ENCODE data around the gene RAB30.

The RAB30 gene

DNA sequence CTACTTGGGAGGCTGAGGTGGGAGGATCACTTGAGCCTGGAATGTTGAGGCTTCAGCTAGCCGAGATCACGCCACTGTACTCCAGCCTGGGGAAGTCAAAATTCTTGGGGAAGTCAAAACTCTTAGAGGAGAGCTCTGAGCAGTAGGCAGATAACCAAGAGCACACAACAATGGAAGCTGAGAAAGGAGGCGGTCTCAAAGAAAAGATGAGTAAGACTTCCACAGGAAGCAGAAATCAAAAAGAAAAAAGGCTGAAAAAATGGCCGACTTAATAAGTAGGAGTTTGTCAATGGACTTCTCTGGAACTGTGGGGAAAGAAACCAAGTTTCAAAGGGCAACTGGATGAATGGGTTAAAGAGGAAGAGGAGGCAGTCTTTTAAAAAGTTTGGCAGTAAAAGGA lies 32.1 kb downstream of the RAB30 start:
- peak; percentile 36 for DNase-seq (ENCODE audit: low spot score)

DNA sequence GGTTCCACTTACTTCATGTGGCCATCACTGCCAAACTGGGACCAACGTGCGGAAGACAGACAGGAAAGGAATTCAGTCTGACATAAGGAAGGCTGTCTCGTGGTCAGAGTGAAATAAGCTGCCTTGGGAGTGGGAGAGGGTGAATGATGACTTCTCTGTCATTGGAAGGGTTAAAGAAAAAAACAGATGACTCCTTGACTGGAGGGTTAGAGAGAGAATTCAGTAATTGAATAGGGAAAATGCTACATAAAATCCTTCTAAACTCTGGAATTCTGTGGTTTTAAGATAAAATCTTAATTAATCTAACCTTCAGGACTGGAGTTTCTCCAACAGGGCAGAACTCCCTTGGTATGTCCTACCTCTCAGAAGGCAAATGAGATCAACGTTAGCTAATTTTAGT lies 33.8 kb downstream of the RAB30 start:
- DNase-seq (ENCODE audit: low spot score) = no peak

DNA sequence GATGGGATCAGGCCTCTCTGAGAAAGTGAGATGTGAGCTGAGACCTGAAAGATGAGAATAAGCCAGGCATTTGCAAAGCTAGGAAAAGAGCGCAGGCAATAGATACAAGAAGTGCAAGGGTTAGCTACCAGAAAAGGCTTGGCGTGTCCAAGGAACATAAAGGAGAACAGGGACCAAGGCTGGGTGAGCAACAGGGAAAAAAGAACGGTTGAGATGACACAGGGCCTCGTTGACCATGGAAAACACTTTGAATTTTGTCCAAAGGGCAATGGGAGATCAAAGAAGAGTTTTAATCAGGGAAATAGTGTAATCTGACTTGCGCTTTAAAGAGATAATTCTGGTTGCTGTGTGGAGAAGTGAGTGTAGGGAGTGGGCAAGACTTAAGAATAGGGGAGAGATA lies 35.0 kb downstream of the RAB30 start:
- DNase-seq (ENCODE audit: low spot score) = no peak

DNA sequence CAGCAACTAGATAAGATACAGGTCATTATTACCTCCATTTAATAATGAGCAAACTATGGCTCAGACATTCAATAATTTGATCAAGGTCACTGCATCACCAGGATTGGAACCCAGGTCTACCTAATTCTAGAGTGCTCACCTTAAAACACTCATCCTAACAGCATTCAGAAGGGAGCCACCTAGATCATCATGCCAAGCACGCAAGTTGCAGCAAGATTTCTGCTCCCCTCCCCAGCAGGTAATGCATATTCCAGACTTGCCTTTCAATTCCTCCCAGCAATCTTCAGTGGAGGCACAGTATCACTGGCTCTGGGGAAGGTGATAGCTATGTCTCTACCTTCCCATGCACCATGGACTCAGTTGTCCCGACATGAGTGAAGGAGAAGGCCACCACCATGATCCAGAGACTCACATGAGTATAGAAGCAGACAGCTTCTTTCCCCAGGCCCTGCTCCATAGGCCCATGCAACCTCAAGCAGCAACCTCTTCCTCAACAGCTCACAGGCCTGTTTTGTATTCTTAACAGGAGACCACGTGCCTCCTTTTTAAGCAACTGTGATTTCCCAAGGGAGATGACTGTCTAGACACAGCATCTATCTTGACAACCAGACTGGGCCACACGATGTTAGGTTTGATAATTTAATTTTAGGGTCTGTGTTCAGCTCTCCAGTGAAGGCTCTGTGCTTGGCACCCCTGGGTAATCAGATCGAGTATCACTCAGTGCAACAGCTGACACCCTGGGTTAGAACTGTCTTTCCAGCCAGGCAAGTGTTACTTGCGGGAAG lies 36.4 kb downstream of the RAB30 start:
- DNase-seq (ENCODE audit: low spot score) = no peak

DNA sequence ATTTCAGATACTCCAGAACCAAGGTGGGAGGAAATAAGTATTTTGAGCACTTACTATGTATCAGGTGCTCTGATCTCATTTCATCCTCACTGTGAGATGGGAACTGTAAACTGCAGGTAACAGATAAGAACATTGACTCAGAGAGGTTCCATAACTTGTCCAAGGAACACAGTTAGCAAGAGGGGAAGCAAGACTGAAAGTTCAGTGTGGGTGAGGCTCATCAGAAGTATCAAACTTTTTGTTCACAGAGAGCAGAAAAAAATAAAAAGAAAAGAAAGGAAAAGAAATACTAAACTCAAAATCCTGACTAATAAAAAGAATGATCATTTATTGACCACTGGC lies 37.1 kb downstream of the RAB30 start:
- no peak for DNase-seq (ENCODE audit: low spot score)

DNA sequence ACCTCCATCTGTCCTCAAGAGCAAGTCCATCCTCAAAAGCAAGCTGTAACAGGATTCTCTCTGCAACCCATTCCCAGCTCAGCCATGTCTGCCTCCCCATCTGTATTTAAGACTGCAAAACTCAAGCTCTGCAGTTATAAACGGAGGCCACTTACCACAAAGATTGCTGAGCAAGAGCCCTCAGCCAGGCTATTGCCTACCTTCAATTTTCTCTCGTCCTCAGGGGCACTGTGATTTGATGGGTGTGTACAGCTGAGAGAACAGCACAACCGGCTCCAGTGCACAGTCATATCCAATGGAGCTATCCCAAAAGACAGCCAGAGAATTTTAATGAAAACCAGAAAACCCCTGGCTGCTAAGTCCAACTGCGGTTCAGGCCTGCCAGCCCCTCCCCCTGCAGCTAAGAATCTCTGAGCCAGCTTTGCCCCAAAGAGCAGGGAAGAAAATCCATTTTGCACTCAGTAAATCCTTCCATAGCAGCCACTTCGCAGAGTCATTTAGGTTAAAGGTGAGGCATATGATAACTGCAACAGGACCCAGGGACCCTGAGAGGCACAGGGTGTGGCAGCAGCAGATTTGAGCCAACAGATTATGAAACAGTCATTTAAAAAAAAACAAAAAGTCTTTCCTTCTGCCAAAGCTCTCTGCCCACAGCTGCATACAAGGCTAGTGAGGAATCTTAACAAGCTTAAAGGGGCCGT lies 37.6 kb downstream of the RAB30 start:
- DNase-seq (ENCODE audit: low spot score) = no peak

DNA sequence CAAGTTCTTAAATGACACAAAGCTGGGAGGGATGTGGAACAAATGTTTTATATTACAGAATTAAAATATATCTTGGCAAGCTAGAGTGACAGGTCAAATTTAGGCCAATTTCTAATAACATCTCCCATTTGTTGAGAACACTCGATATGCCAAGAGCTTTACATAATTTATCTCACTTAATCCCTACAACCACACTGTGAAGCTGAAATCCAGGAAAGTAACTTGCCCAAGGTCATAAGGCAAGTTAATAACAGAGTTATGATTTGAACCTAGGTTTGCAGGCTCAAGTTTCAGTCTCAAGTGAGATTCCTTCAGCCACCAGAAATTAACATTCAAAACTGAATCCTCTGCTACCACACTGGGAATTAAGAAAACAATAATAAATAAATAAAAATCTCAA lies 38.3 kb downstream of the RAB30 start:
- no peak for DNase-seq (ENCODE audit: low spot score)

DNA sequence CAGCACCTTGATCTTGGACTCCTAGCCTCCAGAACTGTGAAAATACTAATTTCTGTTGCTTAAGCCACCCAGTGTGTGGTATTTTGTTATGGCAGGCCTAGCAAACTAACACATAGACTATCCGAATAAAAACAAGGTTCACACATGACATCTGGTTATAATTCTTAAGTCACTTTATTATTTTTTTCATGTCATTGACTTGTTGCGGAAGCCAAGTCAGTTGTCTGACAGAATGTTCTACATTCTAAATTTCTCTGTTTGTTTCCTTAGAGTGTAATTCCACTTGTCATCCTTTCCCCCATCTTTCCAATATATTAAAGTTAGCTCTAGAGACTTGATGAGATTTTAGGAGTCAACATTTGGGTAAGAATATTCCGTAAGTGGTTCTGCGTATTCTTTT lies 40.6 kb downstream of the RAB30 start:
- no peak for DNase-seq (ENCODE audit: low spot score)

DNA sequence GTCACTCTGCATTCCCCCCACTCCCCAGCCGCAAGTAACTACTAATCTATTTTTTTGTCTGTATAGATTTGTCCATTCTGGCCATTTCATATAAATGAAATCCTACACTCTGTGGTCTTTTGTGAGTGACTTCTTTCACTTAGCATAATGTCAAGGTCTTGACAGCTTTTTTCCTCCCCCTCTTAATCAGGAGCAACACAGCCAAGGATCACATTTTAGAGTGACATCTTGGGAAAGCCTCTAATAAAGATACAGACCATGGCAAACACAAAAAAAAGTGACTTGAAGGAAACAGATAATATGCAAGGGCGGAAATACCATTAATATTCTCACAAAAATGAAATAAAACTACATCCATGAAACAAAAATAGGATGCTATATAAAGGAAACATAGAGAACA lies 43.9 kb downstream of the RAB30 start:
- no peak for DNase-seq (ENCODE audit: low spot score)

DNA sequence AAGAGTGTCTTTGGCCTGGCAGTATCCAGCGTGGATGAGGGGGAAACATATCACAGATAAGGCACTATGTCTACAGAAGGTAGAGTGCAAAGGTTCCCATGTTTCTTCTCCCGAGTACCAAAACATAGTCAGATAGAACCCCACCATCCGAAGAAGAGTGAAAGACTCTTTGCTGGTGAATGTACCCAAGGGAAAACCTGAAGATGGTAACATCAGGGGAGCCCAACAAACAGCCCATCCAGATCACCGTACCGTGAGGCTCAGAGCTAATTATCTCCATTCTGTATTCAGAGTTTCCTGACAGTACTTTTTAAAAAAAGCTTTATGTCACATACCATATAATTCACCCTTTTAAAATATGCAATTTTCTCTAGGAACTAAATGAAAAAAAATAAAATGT lies 44.4 kb downstream of the RAB30 start:
- no peak for DNase-seq (ENCODE audit: low spot score)

DNA sequence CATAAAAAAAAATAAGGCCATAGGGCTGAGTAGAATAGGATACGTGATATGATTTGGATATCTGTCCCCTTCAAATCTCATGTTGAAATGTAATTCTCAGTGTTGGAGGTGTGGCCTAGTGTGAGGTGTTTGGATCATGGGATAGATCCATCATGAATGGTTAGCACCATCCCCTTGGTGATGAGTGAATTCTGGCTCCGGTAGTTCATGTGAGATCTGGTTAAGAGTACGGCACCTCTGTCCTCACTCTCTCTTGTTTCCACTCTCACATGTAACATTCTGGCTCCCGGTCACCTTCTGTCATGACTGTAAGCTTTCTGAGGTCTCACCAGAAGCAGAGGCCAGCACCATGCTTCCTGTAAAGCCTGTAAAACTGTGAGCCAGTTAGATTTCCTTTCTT lies 45.5 kb downstream of the RAB30 start:
- no peak for DNase-seq (ENCODE audit: low spot score)

DNA sequence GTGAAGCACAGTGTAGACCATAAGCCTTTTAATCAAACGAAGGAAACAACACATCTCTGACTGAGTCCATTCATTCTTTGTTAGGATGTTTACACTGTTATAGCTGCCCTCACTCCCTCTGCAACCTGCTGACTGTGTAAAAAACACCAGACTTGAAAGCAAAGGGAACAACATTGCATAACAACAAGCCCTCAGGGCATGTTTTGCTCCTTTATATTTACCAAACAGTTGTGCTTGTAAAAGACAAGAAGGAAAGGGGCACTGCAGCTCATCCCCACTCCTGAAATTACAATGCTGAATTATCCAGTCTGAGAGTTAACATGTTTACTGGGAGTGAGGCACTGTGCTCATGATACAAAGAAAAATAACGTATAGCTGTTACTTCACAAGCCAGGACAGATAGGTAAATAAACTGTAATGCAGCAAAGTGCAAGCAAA lies 46.4 kb downstream of the RAB30 start:
- DNase-seq (ENCODE audit: low spot score) = no peak

DNA sequence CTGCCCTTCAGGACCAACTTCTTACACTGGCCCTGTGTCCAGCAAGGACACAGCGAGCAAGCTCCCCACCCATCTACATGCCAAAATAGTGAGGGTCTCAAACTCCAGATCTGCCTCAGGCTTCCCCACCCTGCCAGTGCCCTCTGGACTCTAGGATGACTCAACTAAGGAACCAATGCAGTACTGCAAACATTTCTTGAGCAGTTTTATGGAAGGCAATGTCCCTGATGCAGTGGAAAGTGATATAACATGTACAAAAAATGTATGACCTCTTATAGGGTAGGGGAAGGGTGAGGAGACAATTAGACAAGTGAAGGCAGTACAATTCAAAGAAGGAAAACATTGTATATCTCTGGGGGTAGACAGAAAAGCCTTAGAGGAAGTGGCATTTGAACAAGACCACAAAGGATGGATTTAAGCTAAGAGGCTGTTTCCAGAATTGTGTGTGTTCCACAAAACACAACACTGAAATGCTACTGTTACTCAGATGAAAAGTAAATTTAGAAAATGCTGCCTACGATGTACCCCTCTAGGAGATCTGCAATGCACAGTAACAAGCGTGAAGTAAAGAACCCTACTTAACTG lies 47.3 kb downstream of the RAB30 start:
- DNase-seq (ENCODE audit: low spot score) = no peak

DNA sequence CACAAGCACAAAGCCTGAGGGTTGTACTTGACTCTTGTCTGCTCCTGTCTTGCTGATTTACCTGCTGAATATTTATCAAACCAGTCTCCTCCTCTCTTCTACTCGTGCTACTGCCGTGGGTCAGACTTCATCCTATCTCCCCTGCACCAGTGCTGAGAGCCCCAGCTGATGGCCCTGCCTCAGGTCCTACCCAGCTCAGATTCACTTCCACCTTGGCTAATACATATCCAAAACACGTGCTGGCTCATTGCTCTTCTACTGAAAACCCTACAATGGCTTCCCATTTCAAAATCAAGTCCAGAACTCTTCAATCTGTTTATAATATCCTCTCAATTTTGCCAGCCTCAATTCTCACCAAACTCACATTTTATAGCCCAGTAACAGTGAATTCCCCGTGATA lies 48.3 kb downstream of the RAB30 start:
- no peak for DNase-seq (ENCODE audit: low spot score)

DNA sequence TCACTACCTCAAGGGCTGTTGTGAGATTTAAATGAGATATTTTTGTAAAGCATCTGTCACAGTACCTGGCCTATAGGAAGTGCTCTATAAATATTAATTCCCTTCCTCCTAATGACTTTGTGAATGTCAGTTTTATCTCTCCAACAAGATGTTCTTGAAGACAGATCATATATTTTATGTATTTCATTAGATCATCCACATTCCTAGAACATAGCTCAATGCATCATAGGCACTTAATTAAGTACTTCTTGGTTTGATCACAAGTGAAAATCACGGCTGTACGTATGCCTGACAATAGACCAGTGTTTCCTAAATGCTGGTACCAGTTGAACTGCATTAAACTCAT lies 49.9 kb downstream of the RAB30 start:
- no peak for DNase-seq (ENCODE audit: low spot score)

DNA sequence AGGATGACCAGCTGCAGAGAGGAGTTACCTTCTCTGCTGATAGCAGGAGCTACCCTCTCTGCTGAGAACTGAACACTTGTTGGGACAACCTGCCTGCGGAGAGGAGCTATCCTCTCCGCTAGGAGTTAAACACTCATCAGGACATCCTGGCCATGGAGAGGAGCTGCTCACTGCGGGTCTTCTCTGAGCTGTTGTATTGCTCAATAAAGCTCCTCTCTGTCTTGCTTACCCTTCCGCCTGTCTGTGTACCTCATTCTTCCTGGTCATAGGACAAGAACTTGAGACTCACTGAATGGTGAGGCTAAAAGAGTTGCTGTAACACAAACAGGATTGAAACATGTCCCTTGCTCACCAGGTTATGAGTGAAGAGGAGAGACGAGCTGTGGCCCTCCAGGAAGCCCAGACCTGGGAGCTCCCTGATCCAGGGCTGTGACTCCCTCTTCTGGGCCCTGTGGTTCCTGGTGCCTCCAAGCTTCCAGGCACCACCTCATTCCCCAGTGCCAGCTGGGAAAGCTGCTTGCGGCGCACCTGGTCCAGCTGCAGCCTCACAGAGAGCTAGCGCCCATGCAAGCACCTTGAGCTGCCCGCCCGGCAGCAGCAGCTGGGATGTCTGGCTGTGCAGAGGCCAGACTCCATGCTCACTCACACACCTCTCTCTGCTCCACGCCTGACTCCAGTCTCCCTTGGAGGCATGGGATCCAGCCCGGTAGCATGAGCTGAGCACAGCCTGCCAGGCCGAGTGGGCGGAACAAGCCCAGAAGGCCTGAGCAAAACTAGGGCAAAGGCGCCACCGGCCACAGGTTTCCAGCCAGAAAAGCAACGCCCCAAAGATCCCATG lies 50.5 kb downstream of the RAB30 start:
- no peak for DNase-seq (ENCODE audit: low spot score)

DNA sequence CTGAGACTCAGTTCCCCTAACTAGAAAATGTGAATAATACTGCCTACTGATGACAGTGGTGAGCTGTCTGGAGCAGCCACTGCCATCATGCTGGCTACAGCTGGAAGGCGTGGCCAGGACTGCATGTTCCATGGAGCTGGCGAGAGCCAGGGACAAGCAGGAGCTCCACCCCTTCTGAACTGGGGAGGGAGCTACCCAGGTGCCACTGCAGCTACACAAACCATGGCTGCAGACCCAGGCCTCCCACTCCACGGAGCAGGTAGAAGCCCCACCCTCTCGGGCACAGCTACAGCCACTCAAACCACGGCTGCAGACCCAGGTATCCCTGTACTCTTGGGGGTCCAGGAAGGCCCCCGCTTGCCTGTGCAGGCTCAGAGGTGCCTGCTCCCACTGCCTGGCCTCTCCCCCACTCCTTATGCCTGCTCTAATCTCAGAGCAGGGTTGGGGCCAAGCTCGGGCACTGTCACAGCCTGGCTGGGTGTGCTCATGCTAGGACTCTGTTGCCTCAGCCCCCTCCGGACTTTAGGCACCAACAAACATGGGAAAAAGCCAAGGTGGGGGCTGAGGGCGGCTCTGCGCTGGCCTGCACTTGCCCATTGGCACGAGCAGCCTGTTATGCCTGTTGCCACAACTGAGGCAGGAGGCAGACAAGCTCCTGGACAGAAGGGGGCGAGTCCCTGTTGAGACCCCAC lies 51.7 kb downstream of the RAB30 start:
- no peak for DNase-seq (ENCODE audit: low spot score)

DNA sequence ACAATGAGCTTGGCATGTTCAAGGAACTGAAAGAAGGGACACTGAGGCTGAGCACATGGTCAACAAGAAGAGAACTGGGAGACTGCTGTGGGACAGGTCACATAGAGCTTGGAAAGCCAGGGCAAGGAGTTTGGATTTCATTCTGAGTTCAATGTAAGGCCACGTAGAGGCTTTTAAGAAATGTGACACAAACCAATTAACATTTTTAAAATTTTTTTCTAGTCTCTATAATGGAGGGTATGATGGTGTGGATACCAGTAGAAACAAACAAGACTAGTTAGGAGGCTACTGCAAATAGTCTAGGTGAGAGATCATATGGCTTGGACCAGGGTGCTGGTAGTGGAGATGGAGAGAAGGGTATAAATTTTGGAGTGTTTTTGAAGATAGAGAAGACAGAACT lies 56.7 kb downstream of the RAB30 start:
- no peak for DNase-seq (ENCODE audit: low spot score)

DNA sequence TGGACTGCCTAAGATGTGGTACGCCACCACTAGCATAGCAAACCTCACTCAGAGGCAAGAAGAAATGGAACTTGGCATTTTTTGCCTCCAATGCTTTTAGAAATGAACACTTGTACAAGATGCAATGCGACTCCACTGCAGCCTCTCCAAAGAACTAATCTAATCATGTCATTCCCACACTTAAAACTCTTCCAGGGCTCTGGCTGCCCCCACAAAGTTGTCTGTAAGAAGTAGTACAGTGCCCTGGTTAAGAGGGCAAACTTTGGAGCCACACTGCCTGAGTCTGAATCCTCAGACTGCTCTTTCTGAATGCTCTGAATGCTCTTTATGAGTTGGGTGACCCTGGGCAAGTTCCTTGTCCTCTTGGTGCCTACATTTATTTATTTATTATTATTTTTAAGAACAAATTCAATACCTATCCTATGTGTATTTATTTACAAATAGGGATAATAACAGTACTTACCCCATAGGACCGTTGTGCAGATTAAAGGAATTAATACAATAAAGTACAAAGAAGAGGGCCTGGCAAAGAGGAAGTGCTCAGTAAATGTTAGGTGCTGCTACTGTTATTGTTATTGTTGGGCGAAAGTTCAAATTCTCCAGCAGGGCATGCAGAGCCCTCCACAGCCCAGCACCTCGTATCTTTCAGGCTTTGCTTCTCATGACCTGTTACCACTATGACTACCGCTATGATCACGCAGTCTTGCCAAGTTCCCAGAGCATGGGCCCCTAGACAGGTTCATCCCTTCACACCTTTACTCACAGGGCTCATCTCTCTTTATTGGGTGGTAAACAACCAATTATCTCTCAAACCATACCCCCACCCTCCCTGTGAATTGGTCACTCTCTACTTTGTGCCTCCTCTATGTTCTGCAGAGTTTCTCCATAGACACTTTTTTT lies 59.3 kb downstream of the RAB30 start:
- DNase-seq (ENCODE audit: low spot score) = no peak

DNA sequence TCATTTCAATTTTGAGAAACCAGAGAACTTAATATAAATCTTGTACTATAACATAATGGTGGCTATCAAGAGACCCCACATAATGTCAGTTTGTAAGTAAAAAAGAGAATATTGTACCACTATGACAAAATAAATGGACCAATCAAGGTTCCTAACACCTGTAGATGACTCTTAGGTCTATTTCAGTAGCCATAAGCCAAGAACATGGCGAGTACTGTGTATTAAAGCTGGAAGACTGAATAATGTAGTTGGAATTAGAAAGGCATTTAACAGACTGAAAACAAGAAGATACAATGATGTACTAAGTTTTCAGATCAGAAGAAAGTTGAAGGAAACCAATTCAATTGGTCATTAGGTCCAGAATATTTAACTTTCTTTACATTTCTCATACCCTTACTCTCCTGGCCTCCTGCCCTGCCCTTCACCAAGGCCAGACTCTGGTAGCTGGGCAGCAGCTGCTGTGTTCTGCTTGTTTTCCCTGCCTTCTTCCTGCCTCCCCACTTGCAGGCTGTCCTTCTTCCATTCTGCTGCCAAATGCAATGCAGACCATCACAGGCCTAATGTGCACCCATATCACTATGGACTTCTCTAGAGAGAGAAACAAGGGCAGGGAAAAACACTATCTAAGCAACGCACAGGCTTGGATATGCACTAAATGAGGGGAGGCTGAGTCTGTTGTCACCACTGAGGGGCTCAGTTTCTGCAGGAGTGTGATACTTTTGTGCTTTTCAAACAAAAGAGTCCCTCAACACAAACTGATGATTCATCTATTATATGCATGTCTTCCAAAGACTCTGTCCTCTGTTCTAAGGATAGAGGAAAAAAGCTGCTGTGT lies 60.1 kb downstream of the RAB30 start:
- DNase-seq (ENCODE audit: low spot score) = no peak

All from kidney capillary endothelial cell (primary cell).